K562 (cell line): ENCODE data around the gene ZNF292. TPM values are rescaled to one million over a fixed set of nuclear protein-coding genes. Genes with fewer than 3 reads are reported as not detected.

Experiments
- ATAC-seq: fragments of 200-7000 bp; cut with Tn5 transposase; 3 replicates; pipeline ENCODE4 v1.9.1; 2020; ENCODE audit warnings: moderate library complexity
- BruUV-seq: library from RNA; stranded (reverse); fragments of 400-500 nt; replicated peaks from 2 replicates; lab custom pipeline; 2021; lab: Mats Ljungman, UMichigan
- CTCF ChIA-PET: fragments of 300-600 bp; formaldehyde crosslinking; extraction: SDS; loops from one replicate; lab custom pipeline; 2021; ENCODE audit warnings: low intra/inter-chr PET ratio; lab: Yijun Ruan, JAX
- POLR2A ChIA-PET: fragments of 300-600, 350-650 bp; sonication (Branson Sonifier 250); formaldehyde crosslinking; extraction: SDS; loops from one replicate; lab custom pipeline; 2021; ENCODE audit warnings: antibody characterized with exemption, inconsistent platforms; lab: Yijun Ruan, JAX
- DNase-seq, 4 experiments: peaks; one replicate each; pipeline versions ENCODE4 v3.0.0 to v3.0.0-alpha.2; 2011 to 2018; ENCODE audit warnings: low spot score in 3 of 4, mixed read lengths in 3 of 4; ENCODE audit errors: extremely low read depth in 1 of 4
- FAIRE-seq: peaks from 2 replicates; lab custom pipeline; 2011; peaks lifted over from hg19 to GRCh38; lab: Jason Lieb, UNC
- H2AFZ ChIP-seq: 2 replicates; pipeline ENCODE4 v1.6.0; 2011; ENCODE audit warnings: low read depth, low read length, control low read depth, inconsistent platforms
- H3K27ac ChIP-seq: fragments of 200-600 bp; 3 replicates; pipeline ENCODE4 v1.8.0; 2011; ENCODE audit warnings: low read depth, mild to moderate bottlenecking, control low read depth, inconsistent platforms, low read length, moderate library complexity, mixed read lengths; ENCODE audit errors: extremely low read depth
- H3K27me3 ChIP-seq, 2 experiments: fragments of 300-600 bp in 1 of 2; 2 replicates in 1 of 2; 3 replicates in 1 of 2; pipeline versions ENCODE4 v1.6.0 to v1.8.0; 2011; ENCODE audit warnings: inconsistent platforms in 2 of 2, low read length in 2 of 2, mild to moderate bottlenecking in 1 of 2, mixed read lengths in 1 of 2, moderate library complexity in 1 of 2; ENCODE audit not compliant: control insufficient read depth in 2 of 2, insufficient read depth in 2 of 2
- H3K36me3 ChIP-seq: fragments of 300-600 bp; 3 replicates; pipeline ENCODE4 v1.8.0; 2011; ENCODE audit warnings: mild to moderate bottlenecking, low read length, inconsistent platforms; ENCODE audit not compliant: control insufficient read depth, insufficient read depth
- H3K4me1 ChIP-seq, 2 experiments: fragments of 200-600 bp in 1 of 2; replicated peaks in 1 of 2; 2 replicates in 1 of 2; 3 replicates in 1 of 2; pipeline versions ENCODE4 v1.5.1 to v1.8.0; 2011; ENCODE audit warnings: inconsistent platforms in 2 of 2, low read length in 2 of 2, mild to moderate bottlenecking in 1 of 2, mixed read lengths in 1 of 2, moderate library complexity in 1 of 2; ENCODE audit not compliant: control insufficient read depth in 2 of 2, insufficient read depth in 2 of 2
- H3K4me2 ChIP-seq: 2 replicates; pipeline ENCODE4 v1.6.1; 2011; ENCODE audit warnings: low read length, control low read depth, inconsistent platforms, mixed read lengths; ENCODE audit not compliant: insufficient read depth
- H3K4me3 ChIP-seq: fragments of 200-600 bp; sonication (generic), shearing (Covaris generic); 2 replicates; pipeline ENCODE4 v1.5.1; 2016; ENCODE audit warnings: control low read depth, inconsistent platforms
- H3K79me2 ChIP-seq: fragments of 200-600 bp; 3 replicates; pipeline ENCODE4 v1.8.0; 2011; ENCODE audit warnings: low read length, inconsistent platforms; ENCODE audit not compliant: control insufficient read depth, insufficient read depth
- H3K9ac ChIP-seq, 2 experiments: 2 replicates each; pipeline versions ENCODE4 v1.6.0 to v1.6.1; 2011; ENCODE audit warnings: low read depth in 2 of 2, low read length in 2 of 2, control low read depth in 1 of 2, inconsistent platforms in 1 of 2, mild to moderate bottlenecking in 1 of 2, mixed read lengths in 1 of 2; ENCODE audit not compliant: insufficient read depth in 1 of 2
- H3K9me1 ChIP-seq: one replicate; pipeline ENCODE4 v1.6.0; 2011; ENCODE audit warnings: inconsistent platforms, mild to moderate bottlenecking, low read length, moderate library complexity; ENCODE audit not compliant: control insufficient read depth, insufficient read depth
- H3K9me3 ChIP-seq: replicated peaks from 2 replicates; pipeline ENCODE4 v1.5.1; 2011; ENCODE audit warnings: low read depth, low read length, inconsistent platforms; ENCODE audit not compliant: control insufficient read depth, insufficient read depth
- H4K20me1 ChIP-seq: replicated peaks from 2 replicates; pipeline ENCODE4 v1.6.1; 2011; ENCODE audit warnings: low read length, inconsistent platforms, mixed read lengths; ENCODE audit not compliant: control insufficient read depth, insufficient read depth
- ADNP ChIP-seq: fragments of 200-800 bp; sonication (Bioruptor generic); IDR thresholded peaks from 2 replicates; pipeline ENCODE4 v1.6.1; 2016; ENCODE audit warnings: missing genetic modification characterization, missing compliant biosample characterization
- CBX8 ChIP-seq: fragments of 200-600 bp; sonication (generic); IDR thresholded peaks from 2 replicates; pipeline ENCODE4 v1.6.1; 2012; ENCODE audit warnings: borderline replicate concordance, mixed run types, low read depth, mild to moderate bottlenecking, moderate library complexity, mixed read lengths, low read length, control low read depth, inconsistent platforms; ENCODE audit not compliant: poor library complexity, severe bottlenecking; ENCODE audit errors: extremely low read depth
- CREM ChIP-seq: IDR thresholded peaks from 2 replicates; pipeline ENCODE4 v1.6.1; 2014; ENCODE audit warnings: antibody characterized with exemption, low read depth
- EZH2 ChIP-seq: IDR thresholded peaks from 2 replicates; pipeline ENCODE4 v1.6.1; 2012; ENCODE audit warnings: low read depth, mild to moderate bottlenecking, inconsistent platforms, low read length, borderline replicate concordance
- FIP1L1 ChIP-seq: fragments of 200-400 bp; formaldehyde crosslinking; IDR thresholded peaks from 2 replicates; pipeline ENCODE4 v1.6.1; 2018; ENCODE audit warnings: mild to moderate bottlenecking, low read depth, low read length; ENCODE audit not compliant: poor library complexity, severe bottlenecking
- FOS ChIP-seq: IDR thresholded peaks from 3 replicates; pipeline ENCODE4 v1.6.1; 2011; ENCODE audit not compliant: insufficient read length; ENCODE audit errors: extremely low read depth
- NCOA6 ChIP-seq: fragments of 450-650 bp; IDR thresholded peaks from 2 replicates; pipeline ENCODE4 v1.6.1; 2017; ENCODE audit warnings: mild to moderate bottlenecking
- NR1H2 ChIP-seq: sonication (generic); formaldehyde crosslinking; IDR thresholded peaks from 2 replicates; pipeline ENCODE4 v1.4.0; 2020; ENCODE audit warnings: mild to moderate bottlenecking, missing genetic modification reagents
- PREB ChIP-seq: sonication (generic); formaldehyde crosslinking; IDR thresholded peaks from 2 replicates; pipeline ENCODE4 v1.8.1; 2023; ENCODE audit warnings: mild to moderate bottlenecking, missing genetic modification reagents
- RBM15 ChIP-seq: fragments of 200-400 bp; formaldehyde crosslinking; IDR thresholded peaks from 2 replicates; pipeline ENCODE4 v1.6.1; 2018; ENCODE audit warnings: mild to moderate bottlenecking, low read length, moderate library complexity; ENCODE audit not compliant: insufficient read depth
- RFX5 ChIP-seq: IDR thresholded peaks from 2 replicates; pipeline ENCODE4 v1.6.1; 2011; ENCODE audit warnings: low read depth, mild to moderate bottlenecking, improper control_type of control experiment, low read length
- ZNF212 ChIP-seq: fragments of 450-650 bp; formaldehyde crosslinking; IDR thresholded peaks from 2 replicates; pipeline ENCODE4 v1.4.0; 2020; ENCODE audit warnings: mild to moderate bottlenecking
- ZNF280B ChIP-seq: fragments of 250-450 bp; sonication (Bioruptor Pico); IDR thresholded peaks from 2 replicates; pipeline ENCODE4 v1.5.1; 2021; ENCODE audit warnings: mild to moderate bottlenecking
- in situ Hi-C: fragments of 300-500 bp; cut with MboI; formaldehyde crosslinking; loops from 4 replicates; pipeline ENCODE4 v1.15.0; 2018; ENCODE audit warnings: inconsistent platforms, mixed read lengths
- intact Hi-C: fragments of 100-400 bp; cut with micrococcal nuclease; formaldehyde crosslinking; loops from 2 replicates; pipeline ENCODE4 v1.14.2; 2022
- polyA plus RNA-seq, 8 experiments: library from polyadenylated mRNA; depleted of rRNA in 4 of 8; stranded (reverse) in 5 of 8; unstranded in 3 of 8; fragments of >200 nt; fragmentation: Nextera tagmentation in 2 of 8; fragmentation: Illumina TruSeq in 1 of 8; extraction: Ambion mirVana in 2 of 8; extraction: Trizol in 1 of 8; gene quantifications; 2 replicates each; pipeline versions ENCODE4 v1.2.1 to v1.2.3, GENCODE V29; 2011 to 2014; ENCODE audit warnings: inconsistent platforms in 1 of 8, missing spikeins in 1 of 8
- total RNA-seq, 7 experiments: library from RNA; depleted of rRNA in 6 of 7; stranded (reverse); fragments of >200 nt in 6 of 7; fragmentation: Illumina TruSeq in 2 of 7; extraction: Trizol in 2 of 7; gene quantifications; 2 replicates each; pipeline versions ENCODE4 v1.2.1 to v1.2.3, GENCODE V29; 2011 to 2021; ENCODE audit warnings: low replicate concordance in 1 of 7
- TF ChIP-seq, protein P1 (sequence below), 2 experiments: fragments of 450-650 bp; IDR thresholded peaks; 2 replicates each; pipeline ENCODE4 v1.6.1; 2018; ENCODE audit warnings: mild to moderate bottlenecking in 2 of 2, low read depth in 1 of 2; ENCODE audit not compliant: partially characterized antibody in 2 of 2
- TF ChIP-seq, protein P2 (sequence below): fragments of 250-450 bp; sonication (Bioruptor Pico); IDR thresholded peaks from 2 replicates; pipeline ENCODE4 v1.5.0; 2021

Gene ZNF292
- total and polyA plus RNA-seq, 9 of the 15 experiments (the other 6 are each of a cell fraction or from before 2014, with no cell fraction given): 4.4 to 17.1 (median 12.8) TPM

- Histone ChIP-seq H3K79me2 (no peaks in the 10 kb centered on the region), H4K20me1 (no peaks in the 10 kb centered on the region), H3K9me1 (no peaks in the 10 kb centered on the region), H3K9ac (no peak overlapping the region), H3K27me3 (no peaks in the 10 kb centered on the region), H3K4me3 (no peak overlapping the region), H2AFZ (no peak overlapping the region), H3K36me3 (peaks cover 46% of the 10 kb centered on the region), H3K4me1 (no peaks in the 10 kb centered on the region), H3K4me2 (no peak overlapping the region), H3K9me3 (peaks cover 4% of the 10 kb centered on the region; the same call in 1 of the 2 replicates), H3K27ac (no peak overlapping the region)
- no peak for TF ChIP-seq ZNF280B (CRISPR knock-in tag)
- no peak for TF ChIP-seq FOS
- no peak for TF ChIP-seq RBM15
- TF ChIP-seq FIP1L1: no peak
- TF ChIP-seq CBX8: no peak
- TF ChIP-seq, protein P1, sequence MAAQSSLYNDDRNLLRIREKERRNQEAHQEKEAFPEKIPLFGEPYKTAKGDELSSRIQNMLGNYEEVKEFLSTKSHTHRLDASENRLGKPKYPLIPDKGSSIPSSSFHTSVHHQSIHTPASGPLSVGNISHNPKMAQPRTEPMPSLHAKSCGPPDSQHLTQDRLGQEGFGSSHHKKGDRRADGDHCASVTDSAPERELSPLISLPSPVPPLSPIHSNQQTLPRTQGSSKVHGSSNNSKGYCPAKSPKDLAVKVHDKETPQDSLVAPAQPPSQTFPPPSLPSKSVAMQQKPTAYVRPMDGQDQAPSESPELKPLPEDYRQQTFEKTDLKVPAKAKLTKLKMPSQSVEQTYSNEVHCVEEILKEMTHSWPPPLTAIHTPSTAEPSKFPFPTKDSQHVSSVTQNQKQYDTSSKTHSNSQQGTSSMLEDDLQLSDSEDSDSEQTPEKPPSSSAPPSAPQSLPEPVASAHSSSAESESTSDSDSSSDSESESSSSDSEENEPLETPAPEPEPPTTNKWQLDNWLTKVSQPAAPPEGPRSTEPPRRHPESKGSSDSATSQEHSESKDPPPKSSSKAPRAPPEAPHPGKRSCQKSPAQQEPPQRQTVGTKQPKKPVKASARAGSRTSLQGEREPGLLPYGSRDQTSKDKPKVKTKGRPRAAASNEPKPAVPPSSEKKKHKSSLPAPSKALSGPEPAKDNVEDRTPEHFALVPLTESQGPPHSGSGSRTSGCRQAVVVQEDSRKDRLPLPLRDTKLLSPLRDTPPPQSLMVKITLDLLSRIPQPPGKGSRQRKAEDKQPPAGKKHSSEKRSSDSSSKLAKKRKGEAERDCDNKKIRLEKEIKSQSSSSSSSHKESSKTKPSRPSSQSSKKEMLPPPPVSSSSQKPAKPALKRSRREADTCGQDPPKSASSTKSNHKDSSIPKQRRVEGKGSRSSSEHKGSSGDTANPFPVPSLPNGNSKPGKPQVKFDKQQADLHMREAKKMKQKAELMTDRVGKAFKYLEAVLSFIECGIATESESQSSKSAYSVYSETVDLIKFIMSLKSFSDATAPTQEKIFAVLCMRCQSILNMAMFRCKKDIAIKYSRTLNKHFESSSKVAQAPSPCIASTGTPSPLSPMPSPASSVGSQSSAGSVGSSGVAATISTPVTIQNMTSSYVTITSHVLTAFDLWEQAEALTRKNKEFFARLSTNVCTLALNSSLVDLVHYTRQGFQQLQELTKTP (IDR thresholded peaks at IDR 0.05; ENCODE audit: low read depth in 1 of 2, partially characterized antibody in 2 of 2): no peak
- TF ChIP-seq CREM: no peak
- TF ChIP-seq RFX5: no peak
- no peak for TF ChIP-seq NR1H2 (CRISPR knock-in tag)
- no peak for TF ChIP-seq PREB (CRISPR knock-in tag)
- no peak for TF ChIP-seq EZH2
- TF ChIP-seq, protein P2, sequence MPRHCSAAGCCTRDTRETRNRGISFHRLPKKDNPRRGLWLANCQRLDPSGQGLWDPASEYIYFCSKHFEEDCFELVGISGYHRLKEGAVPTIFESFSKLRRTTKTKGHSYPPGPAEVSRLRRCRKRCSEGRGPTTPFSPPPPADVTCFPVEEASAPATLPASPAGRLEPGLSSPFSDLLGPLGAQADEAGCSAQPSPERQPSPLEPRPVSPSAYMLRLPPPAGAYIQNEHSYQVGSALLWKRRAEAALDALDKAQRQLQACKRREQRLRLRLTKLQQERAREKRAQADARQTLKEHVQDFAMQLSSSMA (CRISPR knock-in tag): no peak
- TF ChIP-seq ADNP: no peak
- TF ChIP-seq NCOA6: no peak
- TF ChIP-seq ZNF212 (CRISPR knock-in tag): no peak
- CTCF ChIA-PET: no interaction called here
- no TSS peak for BruUV-seq
- in situ Hi-C loops (loop anchor here (10.0 kb wide), 1 partner anchor 177 kb away; no protein-coding TSS in a partner anchor), intact Hi-C loops (no loop called here)
- FAIRE-seq: no peak
- ATAC-seq: no peak
- DNase-seq: no peak
- POLR2A ChIA-PET: no interaction called here
Measured at GRCh38 chr6:87251725-87252124, 96.4 kb downstream of the ZNF292 start.
